Measurements from ENCODE around the gene SLIT1. TPM values are rescaled to one million over a fixed set of nuclear protein-coding genes. Genes with fewer than 3 reads are reported as not detected.
A peak's percentile ranks its signal among the peaks of the same experiment; 100 is the strongest.

The SLIT1 gene
- under 1 TPM in 2 of 4 donors, not detected in 2; 0.10 to 0.13 TPM for total RNA-seq

GRCh38 chr10:97185326-97186058, at the start of gene SLIT1:
SLIT1 (minus strand) TSS chr10:97185959; CDS start chr10:97185674, 285 bp downstream.
- no peak for ATAC-seq
- intact Hi-C loops (cut with DNase I; ENCODE audit: low total_unique reads) (no loop called here), in situ Hi-C loops (cut with MboI; ENCODE audit: low sequenced_read_pairs in 4 of 4) (no loop called here)
- peaks cover 28 to 35% (median 29%) of the 10 kb centered on the region in 3 donors for H3K27me3 ChIP-seq
- H3K27ac ChIP-seq = no peak within 1 kb of the TSS
- no peaks in the 10 kb centered on the region for H3K9me3 ChIP-seq
- no peak for DNase-seq
- H3K36me3 ChIP-seq = no peaks in the 10 kb centered on the region
- no peaks in the 10 kb centered on the region for H3K4me1 ChIP-seq
- H3K4me3 ChIP-seq = peak within 1 kb of the TSS in 3 of 4 donors; percentile 20 to 31 (median 21)
- no peak for TF ChIP-seq POLR2A (IDR thresholded peaks at IDR 0.05)

GRCh38 chr10:97235353-97235752, 49.6 kb upstream of the SLIT1 start:
- Histone ChIP-seq H3K9me3 (no peaks in the 10 kb centered on the region), H3K36me3 (no peaks in the 10 kb centered on the region), H3K27me3 (no peaks in the 10 kb centered on the region), H3K27ac (no peak overlapping the region), H3K4me1 (no peaks in the 10 kb centered on the region), H3K4me3 (no peak overlapping the region)
- no peak for DNase-seq
- ATAC-seq = no peak
- TF ChIP-seq POLR2A (IDR thresholded peaks at IDR 0.05) (no peak), CTCF (IDR thresholded peaks at IDR 0.05 in 4 of 5, conservative IDR thresholded peaks at IDR 0.05 in 1 of 5) (no peak)
- intact Hi-C loops (cut with DNase I; ENCODE audit: low total_unique reads) = no loop called here
- in situ Hi-C loops (cut with MboI; ENCODE audit: low sequenced_read_pairs in 4 of 4) = no loop called here

- ATAC-seq = no peak
- peak in 3 of 5 experiments; percentile 22 to 51 (median 28) for TF ChIP-seq CTCF (IDR thresholded peaks at IDR 0.05 in 4 of 5, conservative IDR thresholded peaks at IDR 0.05 in 1 of 5)
- no peak for TF ChIP-seq POLR2A (IDR thresholded peaks at IDR 0.05)
- Histone ChIP-seq H3K4me1 (no peaks in the 10 kb centered on the region), H3K27me3 (no peaks in the 10 kb centered on the region), H3K36me3 (no peaks in the 10 kb centered on the region), H3K4me3 (no peak overlapping the region), H3K27ac (no peak overlapping the region), H3K9me3 (no peaks in the 10 kb centered on the region)
- no peak for DNase-seq
- in situ Hi-C loops (cut with MboI; ENCODE audit: low sequenced_read_pairs in 4 of 4) = no loop called here
- intact Hi-C loops (cut with DNase I; ENCODE audit: low total_unique reads) = no loop called here
Measured at GRCh38 chr10:97234400-97234799, 48.6 kb upstream of the SLIT1 start.

GRCh38 chr10:97230146-97230545, 44.4 kb upstream of the SLIT1 start:
- ATAC-seq (no peak), DNase-seq (no peak)
- intact Hi-C loops (cut with DNase I; ENCODE audit: low total_unique reads) = no loop called here
- in situ Hi-C loops (cut with MboI; ENCODE audit: low sequenced_read_pairs in 4 of 4) = no loop called here
- Histone ChIP-seq H3K27ac (no peak overlapping the region), H3K4me1 (no peaks in the 10 kb centered on the region), H3K36me3 (peaks cover 0 to 16% of the 10 kb centered on the region in 2 donors), H3K27me3 (no peaks in the 10 kb centered on the region), H3K4me3 (no peak overlapping the region), H3K9me3 (no peaks in the 10 kb centered on the region)
- TF ChIP-seq POLR2A (IDR thresholded peaks at IDR 0.05) (no peak), CTCF (IDR thresholded peaks at IDR 0.05 in 4 of 5, conservative IDR thresholded peaks at IDR 0.05 in 1 of 5) (no peak)

GRCh38 chr10:97229322-97230015, 43.7 kb upstream of the SLIT1 start:
- no peaks in the 10 kb centered on the region for H3K27me3 ChIP-seq
- DNase-seq = no peak
- no peak overlapping the region for H3K4me3 ChIP-seq
- TF ChIP-seq POLR2A (IDR thresholded peaks at IDR 0.05) (no peak), CTCF (IDR thresholded peaks at IDR 0.05 in 4 of 5, conservative IDR thresholded peaks at IDR 0.05 in 1 of 5) (no peak)
- H3K36me3 ChIP-seq = peaks cover 0 to 16% of the 10 kb centered on the region in 2 donors
- H3K9me3 ChIP-seq = no peaks in the 10 kb centered on the region
- in situ Hi-C loops (cut with MboI; ENCODE audit: low sequenced_read_pairs in 4 of 4) = no loop called here
- H3K27ac ChIP-seq = no peak overlapping the region
- H3K4me1 ChIP-seq = no peaks in the 10 kb centered on the region
- no peak for ATAC-seq
- intact Hi-C loops (cut with DNase I; ENCODE audit: low total_unique reads) = no loop called here
